ENCODE data around the gene TPT1. TPM values are rescaled to one million over a fixed set of nuclear protein-coding genes. Genes with fewer than 3 reads are reported as not detected.
"Not testable (repeated sequence)": the region's sequence is repeated elsewhere in the genome, so short reads cannot be mapped to it uniquely, and the experiment has no call there.

The TPT1 gene
- total RNA-seq, 1 experiment from 2014 or later: 1,865 TPM

DNA sequence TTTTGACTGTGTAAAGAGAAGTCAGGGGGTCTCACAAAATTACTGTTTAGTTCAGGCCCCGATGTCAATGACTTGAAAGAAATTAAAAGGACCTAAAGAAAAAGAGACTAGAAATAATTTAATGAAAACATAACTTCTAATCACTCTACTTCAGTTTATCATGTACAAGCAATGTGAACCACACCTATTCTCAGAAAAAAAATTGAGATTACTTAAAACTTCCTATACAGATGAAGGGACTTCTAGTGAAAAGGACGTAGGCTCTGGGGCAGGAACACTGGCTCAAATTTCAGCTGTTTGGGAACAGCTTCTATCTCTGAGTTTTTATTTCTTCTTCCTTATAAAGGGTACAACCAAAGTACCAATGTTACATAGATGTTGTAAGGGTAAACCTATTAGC lies 38.0 kb downstream of the TPT1 start:
- DNase-seq (ENCODE audit: low read depth): no peak

DNA sequence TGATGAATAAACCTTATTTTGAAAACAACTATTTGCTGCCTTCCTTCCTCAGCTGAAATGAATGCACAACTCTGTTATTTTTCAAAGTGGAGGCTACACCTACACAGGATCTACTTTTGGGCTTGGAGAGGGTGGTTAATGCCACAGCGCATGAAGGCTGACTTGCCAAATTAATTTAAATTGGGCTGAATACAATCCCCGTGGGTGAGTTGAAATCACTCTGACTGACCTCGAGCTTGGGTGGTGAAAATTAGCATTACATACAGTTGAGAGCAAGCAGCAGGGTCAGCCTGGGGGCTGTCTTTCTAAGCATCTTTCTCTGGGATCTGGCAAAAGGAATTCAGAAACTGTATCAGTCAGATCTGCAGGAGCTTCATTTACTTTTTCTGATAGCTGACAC lies 38.5 kb downstream of the TPT1 start:
- no peak for DNase-seq (ENCODE audit: low read depth)

DNA sequence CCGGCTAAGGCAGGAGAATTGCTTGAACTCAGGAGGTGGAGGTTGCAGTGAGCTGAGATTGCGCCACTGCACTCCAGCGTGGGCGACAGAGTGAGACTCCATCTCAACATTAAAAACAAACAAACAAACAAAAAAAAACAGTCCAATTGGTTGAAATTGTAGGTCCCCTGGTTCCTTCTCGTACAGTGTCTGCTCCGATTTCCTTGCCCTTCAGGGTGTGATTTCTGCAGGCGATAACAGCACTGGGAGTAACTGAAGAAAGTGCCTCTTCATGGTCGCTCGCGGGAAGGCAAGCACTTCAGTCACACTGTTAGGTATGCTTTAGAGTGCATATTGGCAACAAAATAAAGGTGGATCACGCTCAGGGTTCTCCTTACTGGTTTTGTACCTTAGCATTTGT lies 39.7 kb downstream of the TPT1 start:
- no peak for DNase-seq (ENCODE audit: low read depth)

DNA sequence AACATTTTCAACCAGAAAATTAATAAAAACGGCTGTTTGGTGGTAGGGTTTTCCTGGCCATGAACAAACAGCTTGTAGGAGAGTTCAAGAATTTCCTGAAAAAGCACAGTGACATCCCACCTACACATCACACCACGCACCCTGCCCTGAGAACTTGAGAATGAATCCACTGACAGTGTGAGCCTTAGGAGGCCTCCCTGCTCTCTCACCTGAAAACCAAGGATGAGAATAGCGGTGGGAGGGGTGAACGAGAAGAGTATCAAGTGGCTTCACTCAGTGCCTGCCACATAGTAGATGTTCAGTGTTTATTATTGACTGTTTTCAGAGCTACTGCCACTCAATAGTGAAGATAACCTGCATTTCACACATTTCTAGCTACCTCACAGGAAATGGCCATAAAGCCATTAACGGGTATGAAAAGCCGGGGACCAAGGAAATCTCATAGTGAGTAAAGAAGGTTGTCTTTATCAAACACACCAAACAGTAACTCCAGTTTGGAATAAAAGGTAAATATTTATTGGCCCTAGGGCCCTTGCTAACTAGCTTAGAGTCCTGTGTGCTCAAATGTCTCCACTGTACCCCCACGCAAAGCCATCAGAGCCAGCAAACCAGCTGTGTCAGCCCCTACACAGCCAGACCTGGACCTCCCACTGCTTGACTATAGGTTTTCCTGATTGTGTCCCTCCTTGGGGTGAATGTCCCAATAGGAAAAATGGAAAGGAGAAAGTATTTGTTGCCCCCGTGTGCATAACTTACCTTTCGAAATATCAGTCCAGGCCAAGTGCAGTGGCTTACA lies 40.6 kb downstream of the TPT1 start:
- no peak for DNase-seq (ENCODE audit: low read depth)

DNA sequence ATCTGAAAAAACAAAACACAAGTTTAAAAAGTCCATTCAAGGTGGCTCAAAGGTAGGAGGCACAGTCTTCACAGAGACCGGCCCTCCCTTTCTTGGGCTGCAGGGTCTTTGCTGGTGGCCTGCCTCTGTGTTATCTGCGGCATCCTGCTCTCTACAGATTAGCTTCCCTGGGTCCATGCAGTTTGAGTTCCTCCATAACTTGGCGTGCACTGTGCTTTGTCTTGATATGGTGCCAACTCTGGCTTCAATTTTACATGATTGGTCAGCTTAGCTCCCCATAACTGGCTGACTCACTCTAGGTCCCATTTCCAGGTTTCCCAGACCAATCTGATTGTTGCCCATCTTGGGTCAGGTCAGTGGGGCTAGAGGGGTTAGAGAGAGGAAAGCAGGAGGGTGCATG lies 41.8 kb downstream of the TPT1 start:
- DNase-seq (ENCODE audit: low read depth): peak; percentile 41

DNA sequence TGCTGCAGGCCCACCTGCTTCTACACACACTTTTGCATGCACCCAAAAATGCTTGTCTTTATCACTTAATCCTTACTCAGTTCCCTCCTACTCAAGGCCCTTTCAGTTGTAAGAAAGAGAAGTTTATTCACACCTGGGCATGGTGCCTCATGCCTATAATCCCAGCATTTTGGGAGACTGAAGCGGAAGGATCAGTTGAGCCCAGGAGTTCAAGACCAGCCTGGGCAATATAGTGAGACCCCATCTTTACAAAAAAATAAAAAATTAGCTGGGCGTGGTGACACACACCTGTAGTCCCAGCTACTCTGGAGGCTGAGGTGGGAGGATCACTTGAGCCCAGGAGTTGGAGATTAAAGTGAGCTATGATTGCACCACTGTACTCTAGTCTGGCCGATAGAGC lies 42.4 kb downstream of the TPT1 start:
- not testable (repeated sequence) for DNase-seq (ENCODE audit: low read depth)

DNA sequence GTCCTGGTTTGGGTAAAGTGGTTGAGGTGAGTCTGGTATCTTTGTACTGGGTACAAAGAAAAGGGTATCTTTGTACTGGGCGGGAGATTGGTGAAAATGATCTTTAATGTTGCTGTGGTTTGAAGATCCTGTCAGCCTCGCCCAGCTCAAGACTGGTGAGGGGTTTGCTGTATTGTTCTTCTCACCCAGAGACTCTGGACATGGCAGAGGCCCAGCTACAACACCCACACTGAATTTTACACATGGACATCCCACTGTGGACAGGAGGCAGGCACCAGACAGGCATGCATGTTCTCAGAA lies 42.8 kb downstream of the TPT1 start:
- no peak for DNase-seq (ENCODE audit: low read depth)

DNA sequence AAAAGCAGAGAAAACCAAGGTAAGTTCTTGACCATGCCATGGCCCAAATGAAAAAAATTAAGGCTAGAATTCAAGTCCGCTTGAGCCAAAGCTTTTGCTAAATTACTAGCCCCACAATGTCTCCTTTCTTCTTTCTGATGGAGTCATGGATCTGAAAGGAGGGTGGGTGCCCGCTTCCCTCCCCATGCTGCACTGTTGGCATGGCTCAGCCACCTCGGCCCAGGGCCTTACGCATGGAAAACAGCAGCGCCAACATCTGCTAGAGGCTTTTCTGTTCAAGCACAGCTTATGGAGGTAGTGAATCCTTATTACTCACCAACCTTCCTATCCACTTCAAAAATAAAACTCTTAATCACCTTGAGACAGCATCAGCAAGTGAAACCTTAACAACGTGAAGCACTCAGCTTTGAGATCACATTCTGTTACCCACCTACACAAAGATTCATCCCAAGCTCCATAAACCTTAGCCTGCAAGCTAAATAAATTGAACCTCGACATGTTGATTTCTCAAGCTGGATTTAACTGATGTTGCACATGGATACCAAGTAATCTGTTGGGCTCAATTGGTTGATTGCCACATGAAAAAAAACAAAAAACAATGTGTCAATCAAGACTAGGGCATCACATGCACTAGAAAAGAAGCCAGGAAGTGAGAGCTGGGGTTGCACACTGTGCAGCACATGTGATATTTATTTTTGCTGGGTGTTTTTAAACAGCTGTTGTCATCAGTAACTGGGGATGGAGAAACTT lies 43.4 kb downstream of the TPT1 start:
- no peak for DNase-seq (ENCODE audit: low read depth)

DNA sequence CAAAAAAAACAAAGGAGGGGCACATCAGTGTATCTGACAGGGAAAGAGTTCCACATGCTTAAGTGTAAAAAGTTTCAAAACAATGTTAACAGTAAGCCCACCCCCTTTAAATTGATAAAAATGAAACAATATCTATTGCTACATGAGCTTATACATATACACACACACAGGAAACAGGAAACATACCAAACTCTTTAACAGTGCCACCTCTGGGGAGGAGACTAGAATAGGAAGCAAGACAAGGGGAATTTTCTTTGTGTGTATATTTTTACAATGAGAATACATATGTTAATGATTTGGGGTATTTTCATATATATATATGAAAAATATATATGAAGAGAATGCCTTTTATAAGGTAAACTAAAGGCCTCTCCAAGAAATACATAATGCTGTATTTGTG lies 44.7 kb downstream of the TPT1 start:
- DNase-seq (ENCODE audit: low read depth): no peak

DNA sequence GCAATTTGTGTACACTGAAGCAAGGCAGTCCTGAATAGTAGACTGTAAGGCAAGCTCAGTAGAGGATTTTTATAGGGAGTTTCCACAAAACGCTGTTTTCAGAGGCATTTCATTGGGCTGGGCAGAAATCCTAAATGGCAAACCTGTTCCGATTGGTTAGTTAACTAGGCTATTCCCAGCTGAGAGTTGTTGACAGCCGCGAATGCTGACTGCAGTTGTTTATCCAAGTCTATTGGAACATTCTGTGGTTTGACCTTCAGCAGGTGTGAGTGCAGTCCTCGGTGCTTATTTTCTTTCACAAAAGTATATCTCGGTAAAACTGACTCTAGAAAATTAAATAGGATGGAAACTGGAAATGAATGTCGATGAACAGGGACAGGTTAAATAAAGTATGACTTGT lies 45.4 kb downstream of the TPT1 start:
- DNase-seq (ENCODE audit: low read depth): no peak

DNA sequence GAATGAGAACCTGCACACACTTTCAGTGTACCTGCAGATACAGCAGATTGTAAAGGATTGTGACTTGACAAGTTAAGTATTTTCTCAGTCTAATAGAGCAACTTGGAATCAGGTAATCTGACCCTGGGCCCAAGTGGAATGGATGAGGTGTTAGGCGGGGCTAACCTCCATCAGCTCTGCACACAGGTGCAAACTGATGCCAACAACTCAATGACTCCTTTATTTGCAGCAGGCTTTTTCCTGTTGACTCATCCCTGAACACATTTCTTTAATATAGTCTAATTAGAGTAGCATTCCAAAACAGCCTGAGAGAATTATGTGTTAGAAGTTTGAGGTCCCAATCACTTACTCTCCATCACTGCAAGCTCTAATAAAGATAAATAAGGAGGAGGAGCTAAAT lies 48.8 kb downstream of the TPT1 start:
- DNase-seq (ENCODE audit: low read depth): peak; percentile 75

DNA sequence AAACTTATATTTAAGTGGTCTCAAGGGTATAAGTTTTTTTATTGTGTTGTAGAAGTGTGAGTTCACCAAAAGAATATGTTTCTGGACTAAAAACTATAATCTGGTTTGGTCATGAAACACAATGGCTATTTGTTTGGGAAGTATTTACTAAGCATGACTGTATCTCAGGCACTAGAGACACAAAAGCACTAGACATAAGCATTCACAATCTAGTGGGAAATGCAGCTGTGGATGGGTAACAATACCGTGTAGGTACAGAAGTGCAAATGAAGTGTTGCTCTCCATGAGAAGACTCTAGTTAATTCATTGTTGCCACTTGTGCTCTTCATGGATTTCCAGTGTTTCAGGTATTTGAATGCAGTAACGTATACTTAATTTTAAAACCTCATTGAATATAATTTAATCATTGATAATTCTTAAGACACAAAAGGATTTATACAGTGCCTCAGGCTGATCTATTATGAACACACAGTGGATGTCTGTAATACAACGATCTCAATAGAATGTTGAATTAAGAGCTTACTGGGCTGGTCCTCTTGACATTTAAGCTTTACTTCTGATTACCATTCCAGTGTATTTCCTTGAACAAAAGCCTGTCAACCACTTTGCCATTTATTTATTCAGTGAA lies 50.9 kb downstream of the TPT1 start:
- DNase-seq (ENCODE audit: low read depth): no peak

Small RNA genes lying within 50 kb of the gene (small RNA-seq; reads per million reads assigned to genes)
- gene SNORA31: 75.2 reads per million, percentile 95 among the genes with 10 or more reads in this experiment

Other genes starting within 250 kb of the TPT1 start
- 54.1 and 55.2 TPM in 2 replicates for gene GTF2F2, start 220.7 kb downstream of the TPT1 start, total RNA-seq (2014; rRNA removed; shearing (Covaris generic))
- gene KCTD4, start 140.1 kb downstream of the TPT1 start, total RNA-seq (2014; rRNA removed; shearing (Covaris generic)): 0.07 and 0.40 TPM in 2 replicates
- gene SLC25A30, start 77.2 kb upstream of the TPT1 start, total RNA-seq (2014; rRNA removed; shearing (Covaris generic)): 3.0 and 12.9 TPM in 2 replicates
- gene COG3, start 123.8 kb upstream of the TPT1 start, total RNA-seq (2014; rRNA removed; shearing (Covaris generic)): 30.5 and 42.1 TPM in 2 replicates

Data from HT1080 (cell line).